ENCODE data around the gene SPNS2. TPM values are rescaled to one million over a fixed set of nuclear protein-coding genes. Genes with fewer than 3 reads are reported as not detected.
A peak's percentile ranks its signal among the peaks of the same experiment; 100 is the strongest.

The SPNS2 gene
- total RNA-seq, 4 donors from 2014 or later = 25.1 to 76.3 (median 49.6) TPM

DNA sequence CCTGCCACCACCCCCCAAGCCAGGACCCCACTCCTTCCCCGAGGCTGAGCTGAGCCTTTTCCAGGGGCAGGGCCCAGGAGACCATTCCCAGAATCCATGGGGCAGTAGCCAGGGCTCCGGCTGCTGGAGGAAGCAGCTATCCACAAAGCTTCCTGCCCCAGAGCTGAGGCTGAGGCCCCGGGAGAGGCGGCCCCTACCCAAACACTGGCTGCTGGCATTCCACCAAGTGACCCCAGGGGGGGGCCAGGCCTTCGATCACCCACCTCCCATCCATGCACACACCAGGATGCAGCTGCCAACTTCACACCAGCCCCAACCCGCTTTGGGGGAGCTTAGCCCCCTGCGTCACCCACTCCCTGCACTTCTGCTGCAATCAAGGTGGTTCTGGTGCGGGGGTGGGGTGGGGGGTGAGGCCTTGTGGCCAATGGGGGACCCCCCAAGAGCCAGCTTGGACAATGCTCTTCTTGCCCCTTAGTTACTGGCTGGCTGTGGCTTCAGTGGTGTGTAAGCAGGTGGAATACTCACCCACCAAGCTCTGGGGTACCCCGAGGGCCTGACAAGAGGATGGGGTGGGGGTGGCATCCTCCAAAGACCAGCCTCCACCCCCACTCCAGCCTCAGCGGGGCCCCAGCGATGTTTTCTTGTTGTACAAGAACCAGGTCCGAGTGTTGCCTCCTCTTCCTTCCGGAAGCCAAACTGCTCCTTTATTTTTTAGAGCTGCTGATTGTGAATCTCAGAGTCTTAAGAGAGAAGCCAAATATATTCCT is 39.7 kb downstream of the SPNS2 start:
- TF ChIP-seq, protein P1, sequence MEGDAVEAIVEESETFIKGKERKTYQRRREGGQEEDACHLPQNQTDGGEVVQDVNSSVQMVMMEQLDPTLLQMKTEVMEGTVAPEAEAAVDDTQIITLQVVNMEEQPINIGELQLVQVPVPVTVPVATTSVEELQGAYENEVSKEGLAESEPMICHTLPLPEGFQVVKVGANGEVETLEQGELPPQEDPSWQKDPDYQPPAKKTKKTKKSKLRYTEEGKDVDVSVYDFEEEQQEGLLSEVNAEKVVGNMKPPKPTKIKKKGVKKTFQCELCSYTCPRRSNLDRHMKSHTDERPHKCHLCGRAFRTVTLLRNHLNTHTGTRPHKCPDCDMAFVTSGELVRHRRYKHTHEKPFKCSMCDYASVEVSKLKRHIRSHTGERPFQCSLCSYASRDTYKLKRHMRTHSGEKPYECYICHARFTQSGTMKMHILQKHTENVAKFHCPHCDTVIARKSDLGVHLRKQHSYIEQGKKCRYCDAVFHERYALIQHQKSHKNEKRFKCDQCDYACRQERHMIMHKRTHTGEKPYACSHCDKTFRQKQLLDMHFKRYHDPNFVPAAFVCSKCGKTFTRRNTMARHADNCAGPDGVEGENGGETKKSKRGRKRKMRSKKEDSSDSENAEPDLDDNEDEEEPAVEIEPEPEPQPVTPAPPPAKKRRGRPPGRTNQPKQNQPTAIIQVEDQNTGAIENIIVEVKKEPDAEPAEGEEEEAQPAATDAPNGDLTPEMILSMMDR (IDR thresholded peaks at IDR 0.05) = no peak
- TF ChIP-seq POLR2A (IDR thresholded peaks at IDR 0.05) = no peak
- TF ChIP-seq POLR2AphosphoS5 (IDR thresholded peaks at IDR 0.05) = no peak
- TF ChIP-seq EP300 (IDR thresholded peaks at IDR 0.05) = no peak
- Histone ChIP-seq H3K4me3 (no peak overlapping the region), H3K36me3 (peaks cover 58% of the 10 kb centered on the region), H3K27ac (peak overlapping the region; percentile 56), H3K27me3 (no peaks in the 10 kb centered on the region), H3K9me3 (no peaks in the 10 kb centered on the region), H3K4me1 (peaks cover 69% of the 10 kb centered on the region)
- 61% methylated on average over 7 of the region's 13 CpGs for WGBS
- no peak for DNase-seq (ENCODE audit: low spot score in 2 of 2)

DNA sequence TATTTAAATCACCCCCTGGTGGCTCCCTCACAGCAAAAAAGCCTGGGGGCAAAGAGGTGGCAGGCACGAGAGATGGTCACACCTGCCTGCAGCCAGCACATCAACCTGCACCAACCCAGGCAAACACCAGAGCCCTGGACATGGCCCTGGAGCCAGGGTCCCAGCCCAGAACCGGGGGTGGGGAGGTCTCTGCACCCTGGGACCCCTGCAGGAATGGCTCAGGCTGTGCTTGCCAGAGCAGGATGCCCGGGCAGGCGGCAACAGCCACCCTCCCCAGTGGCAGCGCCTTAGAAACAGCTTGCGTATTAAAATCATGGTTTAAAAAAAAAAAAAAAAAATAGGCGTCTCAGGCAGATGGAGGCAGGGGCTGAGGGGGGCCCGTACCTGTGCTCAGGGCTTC is 40.3 kb downstream of the SPNS2 start:
- TF ChIP-seq POLR2AphosphoS5 (IDR thresholded peaks at IDR 0.05) (no peak), EP300 (IDR thresholded peaks at IDR 0.05) (no peak), POLR2A (IDR thresholded peaks at IDR 0.05) (no peak)
- TF ChIP-seq, protein P1 (IDR thresholded peaks at IDR 0.05) = no peak
- peaks cover 64% of the 10 kb centered on the region for H3K36me3 ChIP-seq
- no peak overlapping the region for H3K4me3 ChIP-seq
- no peak for DNase-seq (ENCODE audit: low spot score in 2 of 2)
- no peaks in the 10 kb centered on the region for H3K27me3 ChIP-seq
- peaks cover 68% of the 10 kb centered on the region for H3K4me1 ChIP-seq
- 77% methylated on average over 3 of the region's 8 CpGs for WGBS
- H3K9me3 ChIP-seq = no peaks in the 10 kb centered on the region
- H3K27ac ChIP-seq = no peak overlapping the region

DNA sequence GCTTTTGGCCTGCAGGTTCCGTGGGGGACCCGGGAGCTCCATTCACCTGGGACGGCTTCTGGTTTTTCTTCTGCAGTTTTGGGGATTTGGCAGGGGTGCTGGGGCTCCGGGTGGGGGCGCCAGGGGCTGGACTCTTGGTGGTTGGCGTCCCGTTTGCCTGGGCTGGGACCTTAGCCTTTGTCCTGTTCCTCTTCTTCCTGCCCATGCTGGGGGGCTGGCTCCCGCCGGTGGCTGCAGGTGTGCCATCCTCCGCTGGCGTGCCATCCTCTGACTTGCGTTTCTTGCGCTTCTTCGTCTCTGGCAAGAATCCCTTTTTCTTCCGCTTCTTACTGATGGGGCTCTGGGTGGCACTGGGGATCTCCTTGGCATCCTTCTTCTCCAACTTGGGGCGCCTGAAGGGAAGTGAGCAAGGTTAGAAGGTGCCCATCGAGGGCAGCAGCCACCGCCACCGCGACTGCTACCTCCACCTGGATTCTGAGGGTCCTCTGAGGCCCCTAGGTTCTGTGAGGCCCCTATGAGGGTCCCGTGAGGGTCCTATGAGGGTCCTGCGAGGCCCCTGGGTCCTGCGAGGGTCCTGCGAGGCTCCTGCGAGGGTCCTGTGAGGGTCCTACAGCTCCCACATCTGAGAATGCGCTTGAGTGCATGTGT is 41.0 kb downstream of the SPNS2 start:
- TF ChIP-seq POLR2AphosphoS5 (IDR thresholded peaks at IDR 0.05) (no peak), POLR2A (IDR thresholded peaks at IDR 0.05) (no peak), EP300 (IDR thresholded peaks at IDR 0.05) (no peak)
- TF ChIP-seq, protein P1 (IDR thresholded peaks at IDR 0.05) = no peak
- Histone ChIP-seq H3K36me3 (peaks cover 70% of the 10 kb centered on the region), H3K9me3 (no peaks in the 10 kb centered on the region), H3K27me3 (no peaks in the 10 kb centered on the region), H3K4me1 (peaks cover 61% of the 10 kb centered on the region), H3K4me3 (no peak overlapping the region), H3K27ac (no peak overlapping the region)
- no peak for DNase-seq (ENCODE audit: low spot score in 2 of 2)
- WGBS = 92% methylated on average over 22 of the region's 26 CpGs

DNA sequence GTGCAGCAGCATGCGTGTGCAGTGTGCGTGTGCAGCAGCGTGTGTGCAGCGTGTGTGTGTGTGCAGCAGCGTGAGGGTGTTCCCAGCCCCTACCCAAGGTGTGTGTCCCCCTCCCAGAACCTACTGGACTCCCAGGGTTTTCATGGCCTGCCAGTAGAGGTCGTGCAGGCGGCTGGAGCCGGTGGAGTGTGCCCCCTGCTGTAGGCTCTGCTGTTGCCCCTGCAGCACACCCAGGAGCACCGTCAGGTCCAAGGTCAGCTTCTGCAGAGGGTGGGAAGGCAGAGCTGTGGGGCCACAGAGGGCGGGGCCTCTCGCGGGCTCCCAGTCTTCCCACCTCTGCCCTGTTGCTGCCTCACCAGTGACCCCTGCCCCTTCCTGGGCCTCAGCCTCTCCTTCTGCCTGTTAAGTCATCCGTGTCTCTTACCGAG is 41.6 kb downstream of the SPNS2 start:
- TF ChIP-seq POLR2A (IDR thresholded peaks at IDR 0.05) (no peak), EP300 (IDR thresholded peaks at IDR 0.05) (no peak), POLR2AphosphoS5 (IDR thresholded peaks at IDR 0.05) (no peak)
- TF ChIP-seq, protein P1 (IDR thresholded peaks at IDR 0.05) = no peak
- peaks cover 56% of the 10 kb centered on the region for H3K4me1 ChIP-seq
- peak overlapping the region; percentile 37 for H3K27ac ChIP-seq
- H3K4me3 ChIP-seq = no peak overlapping the region
- 83% methylated on average over 13 of the region's 14 CpGs for WGBS
- no peaks in the 10 kb centered on the region for H3K9me3 ChIP-seq
- H3K27me3 ChIP-seq = no peaks in the 10 kb centered on the region
- DNase-seq (ENCODE audit: low spot score in 2 of 2) = no peak
- peaks cover 76% of the 10 kb centered on the region for H3K36me3 ChIP-seq

DNA sequence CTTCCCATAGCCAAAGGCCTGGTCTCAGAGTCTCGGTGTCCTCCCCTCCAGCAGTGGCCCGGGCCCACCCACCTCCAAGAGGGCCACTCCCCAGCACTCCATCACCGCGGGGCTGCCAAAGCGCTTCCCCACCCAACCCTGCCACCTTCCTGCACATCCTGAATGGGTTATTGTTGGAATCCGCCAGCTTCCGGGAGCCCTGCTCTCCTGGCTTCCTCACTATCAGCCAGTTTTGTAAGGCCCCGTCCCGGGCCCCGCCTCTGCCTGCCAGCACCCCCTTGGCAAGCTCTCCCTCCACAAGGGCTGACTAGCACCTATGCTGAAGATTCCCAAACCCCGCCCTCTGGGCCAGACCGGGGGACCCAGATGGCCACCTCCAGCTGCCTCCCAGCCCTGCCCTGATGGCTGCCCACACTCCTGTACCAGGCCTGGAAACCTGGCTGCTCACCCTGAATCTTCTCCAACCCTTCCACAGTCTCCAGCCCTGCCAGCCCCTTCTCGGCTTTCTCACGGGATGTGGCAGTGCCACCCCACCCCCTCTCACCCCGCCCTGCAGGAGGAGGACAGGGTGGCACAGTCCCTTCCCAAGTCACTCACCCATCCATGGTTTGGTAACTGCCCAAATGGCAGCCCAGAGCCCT is 42.1 kb downstream of the SPNS2 start:
- Histone ChIP-seq H3K4me3 (no peak overlapping the region), H3K27ac (peak overlapping the region; percentile 37), H3K9me3 (no peaks in the 10 kb centered on the region), H3K36me3 (peaks cover 81% of the 10 kb centered on the region), H3K27me3 (no peaks in the 10 kb centered on the region), H3K4me1 (peaks cover 50% of the 10 kb centered on the region)
- WGBS = 68% methylated on average over 13 of the region's 15 CpGs
- DNase-seq (ENCODE audit: low spot score in 2 of 2) = no peak
- no peak for TF ChIP-seq EP300 (IDR thresholded peaks at IDR 0.05)
- TF ChIP-seq POLR2AphosphoS5 (IDR thresholded peaks at IDR 0.05) = no peak
